K562 (cell line): ENCODE results near the gene LYVE1. TPM values are rescaled to one million over a fixed set of nuclear protein-coding genes. Genes with fewer than 3 reads are reported as not detected.
A peak's percentile ranks its signal among the peaks of the same experiment; 100 is the strongest.

Source experiments
- CTBP1 ChIP-seq: fragments of 450-650 bp; IDR thresholded peaks from 2 replicates; pipeline ENCODE4 v1.6.1; 2016; ENCODE audit warnings: borderline replicate concordance
- EP400 ChIP-seq: fragments of 450-650 bp; IDR thresholded peaks from 2 replicates; pipeline ENCODE4 v1.6.1; 2017; ENCODE audit warnings: antibody characterized with exemption, mild to moderate bottlenecking, moderate library complexity
- GATAD2B ChIP-seq: fragments of 450-650 bp; IDR thresholded peaks from 2 replicates; pipeline ENCODE4 v1.6.1; 2017; ENCODE audit warnings: mild to moderate bottlenecking, borderline replicate concordance
- MAFF ChIP-seq: IDR thresholded peaks from 2 replicates; pipeline ENCODE4 v1.6.1; 2012; ENCODE audit warnings: low read length, improper control_type of control experiment
- MCM5 ChIP-seq: fragments of 450-650 bp; IDR thresholded peaks from 2 replicates; pipeline ENCODE4 v1.6.1; 2016; ENCODE audit warnings: low read depth
- NELFE ChIP-seq: IDR thresholded peaks from 2 replicates; pipeline ENCODE4 v1.6.1; 2011; ENCODE audit warnings: mild to moderate bottlenecking; ENCODE audit not compliant: insufficient read depth, insufficient read length
- POU5F1 ChIP-seq: fragments of 150-350 bp; IDR thresholded peaks from 2 replicates; pipeline ENCODE4 v1.6.1; 2014; ENCODE audit warnings: borderline replicate concordance, low read length, low read depth, mild to moderate bottlenecking; ENCODE audit not compliant: partially characterized antibody
- SP2 ChIP-seq: IDR thresholded peaks from 2 replicates; pipeline ENCODE4 v1.6.1; 2011; ENCODE audit warnings: mild to moderate bottlenecking, low read depth, low read length, moderate library complexity; ENCODE audit not compliant: poor library complexity, severe bottlenecking; ENCODE audit errors: extremely low read depth
- TAF7 ChIP-seq: fragments of 450-650 bp; IDR thresholded peaks from 2 replicates; pipeline ENCODE4 v1.6.1; 2016; ENCODE audit warnings: missing genetic modification characterization, missing compliant biosample characterization
- TARDBP ChIP-seq: fragments of 450-650 bp; IDR thresholded peaks from 2 replicates; pipeline ENCODE4 v1.6.1; 2016
- ZFP30 ChIP-seq: fragments of 250-450 bp; sonication (Bioruptor Pico); IDR thresholded peaks from 2 replicates; pipeline ENCODE4 v1.8.0; 2022; ENCODE audit warnings: moderate library complexity, mild to moderate bottlenecking, inconsistent platforms, borderline replicate concordance
- ZFX ChIP-seq: sonication (generic); formaldehyde crosslinking; IDR thresholded peaks from 2 replicates; pipeline ENCODE4 v1.8.0; 2022; ENCODE audit warnings: mild to moderate bottlenecking, missing genetic modification reagents, moderate library complexity
- ZNF175 ChIP-seq: fragments of 200-800 bp; sonication (Bioruptor generic); IDR thresholded peaks from 2 replicates; pipeline ENCODE4 v1.6.1; 2016; ENCODE audit warnings: low read depth, mild to moderate bottlenecking, missing genetic modification characterization, missing compliant biosample characterization
- ZNF239 ChIP-seq: fragments of 250-450 bp; sonication (Bioruptor Pico); IDR thresholded peaks from 2 replicates; pipeline ENCODE4 v1.4.0; 2020; ENCODE audit warnings: mild to moderate bottlenecking
- ZNF311 ChIP-seq: fragments of 250-450 bp; sonication (Bioruptor Pico); IDR thresholded peaks from 2 replicates; pipeline ENCODE4 v1.4.0; 2020; ENCODE audit warnings: mild to moderate bottlenecking, moderate library complexity
- ZNF583 ChIP-seq: fragments of 250-450 bp; sonication (Bioruptor Pico); IDR thresholded peaks from 2 replicates; pipeline ENCODE4 v1.4.0; 2020
- ZNF77 ChIP-seq: fragments of 250-450 bp; sonication (Bioruptor Pico); IDR thresholded peaks from 2 replicates; pipeline ENCODE4 v1.5.0; 2020
- polyA plus RNA-seq, 8 experiments: library from polyadenylated mRNA; depleted of rRNA in 4 of 8; stranded (reverse) in 5 of 8; unstranded in 3 of 8; fragments of >200 nt; fragmentation: Nextera tagmentation in 2 of 8; fragmentation: Illumina TruSeq in 1 of 8; extraction: Ambion mirVana in 2 of 8; extraction: Trizol in 1 of 8; gene quantifications; 2 replicates each; pipeline versions ENCODE4 v1.2.1 to v1.2.3, GENCODE V29; 2011 to 2014; ENCODE audit warnings: inconsistent platforms in 1 of 8, missing spikeins in 1 of 8
- total RNA-seq, 7 experiments: library from RNA; depleted of rRNA in 6 of 7; stranded (reverse); fragments of >200 nt in 6 of 7; fragmentation: Illumina TruSeq in 2 of 7; extraction: Trizol in 2 of 7; gene quantifications; 2 replicates each; pipeline versions ENCODE4 v1.2.1 to v1.2.3, GENCODE V29; 2011 to 2021; ENCODE audit warnings: low replicate concordance in 1 of 7
- TF ChIP-seq, protein P1 (sequence below): fragments of 450-650 bp; conservative IDR thresholded peaks from 2 replicates; pipeline ENCODE4 v1.6.1; 2016; ENCODE audit warnings: missing genetic modification characterization, low read depth, mild to moderate bottlenecking, control low read depth, missing compliant biosample characterization
- TF ChIP-seq, protein P2 (sequence below), 2 experiments: fragments of 450-650 bp in 1 of 2; sonication (generic) in 1 of 2; formaldehyde crosslinking in 1 of 2; IDR thresholded peaks in 1 of 2; conservative IDR thresholded peaks in 1 of 2; 2 replicates each; pipeline versions ENCODE4 v1.6.1 to v1.8.1; 2016 to 2023; ENCODE audit warnings: mild to moderate bottlenecking in 2 of 2, moderate library complexity in 2 of 2, inconsistent platforms in 1 of 2, missing genetic modification reagents in 1 of 2
- TF ChIP-seq, protein P3 (sequence below): fragments of 250-450 bp; sonication (Bioruptor Pico); IDR thresholded peaks from 2 replicates; pipeline ENCODE4 v1.6.1; 2021; ENCODE audit warnings: mild to moderate bottlenecking
- TF ChIP-seq, protein P4 (sequence below): fragments of 450-650 bp; formaldehyde crosslinking; IDR thresholded peaks from 2 replicates; pipeline ENCODE4 v1.4.0; 2020; ENCODE audit warnings: mild to moderate bottlenecking, moderate library complexity
- TF ChIP-seq, protein P5 (sequence below): sonication (generic); formaldehyde crosslinking; IDR thresholded peaks from 2 replicates; pipeline ENCODE4 v1.8.0; 2022; ENCODE audit warnings: missing genetic modification reagents, mild to moderate bottlenecking, moderate library complexity, borderline replicate concordance
- TF ChIP-seq, protein P6 (sequence below): fragments of 200-800 bp; sonication (Bioruptor generic); IDR thresholded peaks from 2 replicates; pipeline ENCODE4 v1.6.1; 2017; ENCODE audit warnings: missing genetic modification characterization, missing compliant biosample characterization

LYVE1 gene
- total and polyA plus RNA-seq, 9 of the 15 experiments (the other 6 are each of a cell fraction or from before 2014, with no cell fraction given): 0.06 to 1.1 (median 0.14) TPM; not detected in 1

DNA sequence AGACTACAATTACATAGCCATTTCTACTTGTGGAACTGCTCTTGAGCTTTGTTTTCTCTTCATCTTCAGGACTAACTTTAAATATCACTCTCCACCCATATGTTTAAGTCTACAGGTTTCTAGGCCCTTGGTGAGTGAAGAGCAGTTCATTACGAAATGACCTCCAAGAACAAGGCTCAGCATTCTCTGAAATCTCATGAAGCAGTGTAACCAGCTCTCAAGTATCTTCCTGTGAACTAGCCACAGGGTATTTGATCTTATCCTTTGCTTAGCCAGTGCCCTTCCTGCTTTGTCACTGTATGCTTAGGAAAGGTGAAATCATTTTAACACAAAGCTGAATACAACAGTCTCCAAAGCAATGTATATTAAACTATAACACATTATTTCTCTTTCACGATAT lies 20.4 kb upstream of the LYVE1 start (continued):
- TF ChIP-seq, protein P1, sequence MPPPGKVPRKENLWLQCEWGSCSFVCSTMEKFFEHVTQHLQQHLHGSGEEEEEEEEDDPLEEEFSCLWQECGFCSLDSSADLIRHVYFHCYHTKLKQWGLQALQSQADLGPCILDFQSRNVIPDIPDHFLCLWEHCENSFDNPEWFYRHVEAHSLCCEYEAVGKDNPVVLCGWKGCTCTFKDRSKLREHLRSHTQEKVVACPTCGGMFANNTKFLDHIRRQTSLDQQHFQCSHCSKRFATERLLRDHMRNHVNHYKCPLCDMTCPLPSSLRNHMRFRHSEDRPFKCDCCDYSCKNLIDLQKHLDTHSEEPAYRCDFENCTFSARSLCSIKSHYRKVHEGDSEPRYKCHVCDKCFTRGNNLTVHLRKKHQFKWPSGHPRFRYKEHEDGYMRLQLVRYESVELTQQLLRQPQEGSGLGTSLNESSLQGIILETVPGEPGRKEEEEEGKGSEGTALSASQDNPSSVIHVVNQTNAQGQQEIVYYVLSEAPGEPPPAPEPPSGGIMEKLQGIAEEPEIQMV: no peak
- TF ChIP-seq, protein P2, sequence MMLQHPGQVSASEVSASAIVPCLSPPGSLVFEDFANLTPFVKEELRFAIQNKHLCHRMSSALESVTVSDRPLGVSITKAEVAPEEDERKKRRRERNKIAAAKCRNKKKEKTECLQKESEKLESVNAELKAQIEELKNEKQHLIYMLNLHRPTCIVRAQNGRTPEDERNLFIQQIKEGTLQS (IDR thresholded peaks at IDR 0.05): peak; percentile 47; the same call in 1 of the 2 replicates
- TF ChIP-seq, protein P2 (CRISPR knock-in tag; conservative IDR thresholded peaks at IDR 0.05): no peak
- TF ChIP-seq ZNF175 (CRISPR knock-in tag) (no peak), MCM5 (no peak), SP2 (no peak), ZNF311 (CRISPR knock-in tag) (no peak), GATAD2B (0 out of 2 replicates have a peak, but pooled peaks have one; percentile 15), TAF7 (tag) (no peak), EP400 (peak; percentile 33; the same call in 1 of the 2 replicates), ZNF77 (CRISPR knock-in tag) (no peak), ZFP30 (CRISPR knock-in tag) (no peak), POU5F1 (no peak), ZNF239 (CRISPR knock-in tag) (no peak), ZNF583 (CRISPR knock-in tag) (no peak), TARDBP (no peak), MAFF (peak; percentile 41; the same call in 1 of the 2 replicates), NELFE (no peak), CTBP1 (peak; percentile 58; the same call in 1 of the 2 replicates), ZFX (CRISPR knock-in tag) (no peak)
- TF ChIP-seq, protein P3, sequence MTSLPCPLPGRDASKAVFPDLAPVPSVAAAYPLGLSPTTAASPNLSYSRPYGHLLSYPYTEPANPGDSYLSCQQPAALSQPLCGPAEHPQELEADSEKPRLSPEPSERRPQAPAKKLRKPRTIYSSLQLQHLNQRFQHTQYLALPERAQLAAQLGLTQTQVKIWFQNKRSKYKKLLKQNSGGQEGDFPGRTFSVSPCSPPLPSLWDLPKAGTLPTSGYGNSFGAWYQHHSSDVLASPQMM (CRISPR knock-in tag): no peak
- TF ChIP-seq, protein P4, sequence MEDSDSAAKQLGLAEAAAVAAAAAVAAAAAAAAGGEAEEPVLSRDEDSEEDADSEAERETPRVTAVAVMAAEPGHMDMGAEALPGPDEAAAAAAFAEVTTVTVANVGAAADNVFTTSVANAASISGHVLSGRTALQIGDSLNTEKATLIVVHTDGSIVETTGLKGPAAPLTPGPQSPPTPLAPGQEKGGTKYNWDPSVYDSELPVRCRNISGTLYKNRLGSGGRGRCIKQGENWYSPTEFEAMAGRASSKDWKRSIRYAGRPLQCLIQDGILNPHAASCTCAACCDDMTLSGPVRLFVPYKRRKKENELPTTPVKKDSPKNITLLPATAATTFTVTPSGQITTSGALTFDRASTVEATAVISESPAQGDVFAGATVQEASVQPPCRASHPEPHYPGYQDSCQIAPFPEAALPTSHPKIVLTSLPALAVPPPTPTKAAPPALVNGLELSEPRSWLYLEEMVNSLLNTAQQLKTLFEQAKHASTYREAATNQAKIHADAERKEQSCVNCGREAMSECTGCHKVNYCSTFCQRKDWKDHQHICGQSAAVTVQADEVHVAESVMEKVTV (CRISPR knock-in tag): no peak
- TF ChIP-seq, protein P5, sequence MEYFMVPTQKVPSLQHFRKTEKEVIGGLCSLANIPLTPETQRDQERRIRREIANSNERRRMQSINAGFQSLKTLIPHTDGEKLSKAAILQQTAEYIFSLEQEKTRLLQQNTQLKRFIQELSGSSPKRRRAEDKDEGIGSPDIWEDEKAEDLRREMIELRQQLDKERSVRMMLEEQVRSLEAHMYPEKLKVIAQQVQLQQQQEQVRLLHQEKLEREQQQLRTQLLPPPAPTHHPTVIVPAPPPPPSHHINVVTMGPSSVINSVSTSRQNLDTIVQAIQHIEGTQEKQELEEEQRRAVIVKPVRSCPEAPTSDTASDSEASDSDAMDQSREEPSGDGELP (CRISPR knock-in tag): no peak
- TF ChIP-seq, protein P6, sequence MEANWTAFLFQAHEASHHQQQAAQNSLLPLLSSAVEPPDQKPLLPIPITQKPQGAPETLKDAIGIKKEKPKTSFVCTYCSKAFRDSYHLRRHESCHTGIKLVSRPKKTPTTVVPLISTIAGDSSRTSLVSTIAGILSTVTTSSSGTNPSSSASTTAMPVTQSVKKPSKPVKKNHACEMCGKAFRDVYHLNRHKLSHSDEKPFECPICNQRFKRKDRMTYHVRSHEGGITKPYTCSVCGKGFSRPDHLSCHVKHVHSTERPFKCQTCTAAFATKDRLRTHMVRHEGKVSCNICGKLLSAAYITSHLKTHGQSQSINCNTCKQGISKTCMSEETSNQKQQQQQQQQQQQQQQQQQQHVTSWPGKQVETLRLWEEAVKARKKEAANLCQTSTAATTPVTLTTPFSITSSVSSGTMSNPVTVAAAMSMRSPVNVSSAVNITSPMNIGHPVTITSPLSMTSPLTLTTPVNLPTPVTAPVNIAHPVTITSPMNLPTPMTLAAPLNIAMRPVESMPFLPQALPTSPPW (CRISPR knock-in tag): no peak
